ENCODE results near the gene KIAA1614.
"Not testable (repeated sequence)": the region's sequence is repeated elsewhere in the genome, so short reads cannot be mapped to it uniquely, and the experiment has no call there.

Gene KIAA1614

DNA sequence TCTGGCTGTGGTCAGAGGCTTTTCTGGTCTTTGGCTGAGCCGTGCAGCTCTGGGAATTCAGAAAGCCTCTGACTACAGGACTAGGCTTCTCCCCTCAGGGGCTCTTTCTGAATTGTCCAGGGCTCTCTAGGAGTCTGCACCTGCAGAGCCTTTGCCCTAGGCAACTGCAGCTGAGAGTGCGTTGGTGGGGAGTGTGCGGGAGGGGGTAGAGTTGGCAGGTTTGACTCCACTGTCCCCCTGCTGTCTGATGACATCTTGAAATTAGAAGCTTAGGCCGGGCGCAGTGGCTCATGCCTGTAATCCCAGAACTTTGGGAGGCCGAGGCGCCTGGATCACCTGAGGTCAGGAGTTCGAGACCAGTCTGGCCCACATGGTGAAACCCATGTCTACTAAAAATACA is 32.9 kb downstream of the KIAA1614 start:
- no peak for DNase-seq (ENCODE audit: low read depth)

DNA sequence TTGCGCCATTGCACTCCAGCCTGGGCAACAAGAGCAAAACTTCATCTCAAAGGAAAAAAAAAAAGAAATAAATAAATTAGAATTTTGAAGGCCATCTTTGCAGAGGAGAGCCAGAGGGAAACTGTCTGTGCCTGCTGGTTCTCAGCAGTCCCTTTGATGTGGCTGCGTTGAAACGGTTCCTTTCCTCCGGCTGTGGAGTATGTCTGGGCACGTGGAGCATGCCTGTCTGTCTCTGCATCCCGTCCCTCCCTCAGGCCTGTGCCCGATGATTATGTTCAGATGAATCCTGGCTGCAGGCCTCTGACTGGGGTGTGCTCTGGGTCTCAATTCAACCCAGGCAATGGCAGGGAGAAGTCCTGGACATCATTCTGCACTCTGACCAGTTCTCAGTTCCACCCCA is 33.4 kb downstream of the KIAA1614 start:
- DNase-seq (ENCODE audit: low read depth) = no peak

DNA sequence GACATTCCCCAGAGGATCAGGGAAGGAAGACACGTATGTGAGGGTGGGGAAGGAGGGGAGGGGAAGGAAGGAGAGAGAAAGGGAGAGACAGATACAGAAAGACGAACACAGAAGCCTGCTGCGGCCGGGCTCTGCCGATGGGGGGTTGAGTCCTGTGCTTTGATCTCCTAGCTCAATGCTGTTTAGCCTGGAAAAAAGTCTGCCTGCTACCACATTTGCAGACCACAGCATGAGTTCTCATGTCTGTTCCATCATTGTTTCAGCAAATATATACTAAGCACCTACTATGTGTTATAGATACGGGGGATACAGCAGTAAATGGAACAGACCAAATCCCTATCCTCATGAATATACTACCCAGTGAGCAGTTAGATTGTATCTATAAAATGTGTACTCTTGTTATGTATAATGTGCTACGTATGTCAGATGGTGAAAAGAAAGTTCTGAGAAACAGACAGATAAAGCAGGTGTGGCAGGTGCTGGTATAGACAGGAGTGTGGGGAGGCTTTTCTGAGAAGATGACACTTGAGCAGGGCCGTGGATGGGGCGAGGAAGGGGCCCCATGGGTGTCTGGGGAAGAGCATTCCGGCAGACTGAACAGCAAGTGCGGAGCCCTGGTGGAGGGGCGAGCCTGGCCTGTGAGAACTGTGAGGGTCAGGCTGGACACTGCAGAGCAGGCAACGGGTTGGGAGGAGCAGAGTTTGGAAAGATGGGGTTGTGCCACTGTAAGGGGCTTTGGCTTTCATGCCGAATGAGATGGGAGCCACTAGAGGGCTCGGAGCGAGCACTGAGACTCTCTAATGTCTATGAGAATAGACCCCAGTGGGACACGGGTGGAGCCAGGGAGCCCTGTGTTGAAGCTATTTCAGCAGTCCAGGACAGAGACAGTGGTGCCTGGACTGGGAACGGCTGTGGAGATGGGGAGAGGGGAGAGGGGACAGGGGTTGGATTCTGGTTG is 34.1 kb downstream of the KIAA1614 start:
- DNase-seq (ENCODE audit: low read depth) = no peak

DNA sequence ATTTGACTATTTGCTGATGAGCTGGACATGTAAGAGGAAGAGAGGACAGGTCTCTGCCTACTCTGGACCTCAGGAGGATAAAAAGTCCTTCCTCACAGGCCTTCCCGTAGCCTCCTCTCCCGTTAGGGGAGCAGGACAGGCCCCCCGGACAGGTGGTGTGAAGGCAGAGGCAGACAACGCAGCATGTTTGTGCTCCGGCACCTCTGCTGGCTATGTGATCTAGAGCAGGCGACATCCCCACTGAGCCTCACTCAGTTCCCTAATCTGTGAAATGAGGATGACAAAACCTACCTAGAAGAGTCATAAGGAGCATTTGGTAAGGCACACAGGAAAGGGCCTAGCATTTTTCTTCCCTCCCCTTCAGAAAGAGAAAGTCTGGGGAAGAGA is 34.8 kb downstream of the KIAA1614 start:
- no peak for DNase-seq (ENCODE audit: low read depth)

DNA sequence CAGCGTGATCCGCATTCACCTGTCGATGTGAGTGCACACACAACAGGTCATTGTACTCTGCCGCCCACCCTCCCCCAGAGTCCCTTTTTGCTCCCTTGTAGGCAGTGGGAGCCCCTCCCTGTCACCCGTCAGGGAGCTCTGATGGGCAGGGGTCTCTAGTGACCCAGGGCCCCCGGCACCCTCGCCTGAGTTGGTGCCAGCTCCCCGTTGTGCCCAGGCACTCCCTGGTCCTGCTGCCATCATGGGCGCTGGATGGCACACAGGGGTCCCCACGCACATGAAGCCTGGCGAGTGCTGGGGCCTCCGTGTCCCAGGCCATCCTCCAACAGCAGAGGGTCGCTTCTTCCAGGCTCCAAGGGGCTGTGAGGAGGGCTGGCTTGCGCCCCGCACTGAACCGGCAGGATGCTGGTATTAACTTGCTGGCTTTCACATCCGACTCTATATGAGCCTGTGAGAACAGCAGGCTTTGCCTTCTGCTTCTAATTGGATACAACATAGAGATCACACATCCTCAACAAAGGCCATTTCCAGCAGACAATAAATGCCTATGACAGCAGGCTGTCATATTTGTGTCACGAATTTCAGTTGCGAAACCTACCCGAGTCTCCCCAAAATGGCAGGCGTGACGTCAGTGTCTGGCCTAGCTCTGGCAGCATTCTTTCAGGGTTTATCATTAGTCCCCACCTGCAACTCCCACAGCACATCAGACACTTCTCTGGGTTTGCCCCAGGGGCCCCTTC is 35.4 kb downstream of the KIAA1614 start:
- no peak for DNase-seq (ENCODE audit: low read depth)

DNA sequence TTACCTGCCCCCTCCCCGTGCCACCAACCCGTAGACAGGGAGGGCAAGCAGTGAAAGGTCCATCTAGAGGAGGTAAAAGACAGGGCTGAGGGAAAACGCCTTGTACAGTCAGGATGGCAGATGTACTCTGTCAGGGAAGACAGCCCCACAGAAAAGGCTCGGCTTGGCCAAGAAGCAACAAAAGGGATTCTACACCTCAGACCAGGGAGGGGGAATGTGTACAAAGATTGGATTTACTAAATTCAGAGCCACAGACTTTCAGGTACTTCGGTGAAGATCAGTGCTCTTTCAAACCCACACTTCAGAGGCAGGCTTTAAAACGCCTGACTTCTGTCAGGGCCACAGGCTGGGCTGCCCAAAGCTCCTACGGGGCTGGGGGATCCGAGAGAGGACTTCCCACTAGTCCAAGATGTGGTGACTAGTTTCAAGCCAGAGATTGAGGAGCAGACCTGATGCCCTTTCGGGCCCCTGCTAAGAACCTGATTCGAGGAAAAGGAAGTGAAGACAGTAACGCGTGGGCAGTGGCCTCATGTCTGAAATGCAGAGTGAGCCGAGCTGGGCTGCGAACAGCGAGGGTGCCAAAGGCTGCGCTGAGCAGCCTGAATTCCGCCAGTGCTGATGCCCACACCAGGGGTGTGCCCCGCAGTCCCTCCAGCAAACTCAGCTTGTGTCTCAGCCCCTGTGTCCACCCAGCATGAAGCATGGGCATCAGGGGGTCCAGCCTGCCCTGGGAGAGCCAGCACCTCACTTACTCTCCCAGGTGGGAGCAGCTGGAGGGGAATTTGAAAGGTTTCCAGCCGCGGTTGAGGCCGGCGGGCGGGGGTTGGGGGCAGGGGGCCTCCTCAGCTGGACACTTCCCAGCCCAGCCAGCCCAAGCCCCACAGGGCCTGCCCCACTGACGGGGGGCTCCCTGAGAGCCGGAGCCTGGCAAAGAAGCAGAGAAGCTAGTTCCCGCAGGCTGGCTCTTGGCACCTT is 36.2 kb downstream of the KIAA1614 start:
- DNase-seq (ENCODE audit: low read depth) = no peak

- DNase-seq (ENCODE audit: low read depth) = no peak
Observed at GRCh38 chr1:180949616-180950000, 36.9 kb downstream of the KIAA1614 start.

- DNase-seq (ENCODE audit: low read depth) = no peak
Observed at GRCh38 chr1:180950321-180950720, 37.6 kb downstream of the KIAA1614 start.

GRCh38 chr1:180951186-180951745 is 38.6 kb downstream of the KIAA1614 start:
- DNase-seq (ENCODE audit: low read depth) = no peak

GRCh38 chr1:180951836-180952656 is 39.3 kb downstream of the KIAA1614 start:
- DNase-seq (ENCODE audit: low read depth) = no peak

GRCh38 chr1:180952657-180953013 is 39.9 kb downstream of the KIAA1614 start:
- no peak for DNase-seq (ENCODE audit: low read depth)

DNA sequence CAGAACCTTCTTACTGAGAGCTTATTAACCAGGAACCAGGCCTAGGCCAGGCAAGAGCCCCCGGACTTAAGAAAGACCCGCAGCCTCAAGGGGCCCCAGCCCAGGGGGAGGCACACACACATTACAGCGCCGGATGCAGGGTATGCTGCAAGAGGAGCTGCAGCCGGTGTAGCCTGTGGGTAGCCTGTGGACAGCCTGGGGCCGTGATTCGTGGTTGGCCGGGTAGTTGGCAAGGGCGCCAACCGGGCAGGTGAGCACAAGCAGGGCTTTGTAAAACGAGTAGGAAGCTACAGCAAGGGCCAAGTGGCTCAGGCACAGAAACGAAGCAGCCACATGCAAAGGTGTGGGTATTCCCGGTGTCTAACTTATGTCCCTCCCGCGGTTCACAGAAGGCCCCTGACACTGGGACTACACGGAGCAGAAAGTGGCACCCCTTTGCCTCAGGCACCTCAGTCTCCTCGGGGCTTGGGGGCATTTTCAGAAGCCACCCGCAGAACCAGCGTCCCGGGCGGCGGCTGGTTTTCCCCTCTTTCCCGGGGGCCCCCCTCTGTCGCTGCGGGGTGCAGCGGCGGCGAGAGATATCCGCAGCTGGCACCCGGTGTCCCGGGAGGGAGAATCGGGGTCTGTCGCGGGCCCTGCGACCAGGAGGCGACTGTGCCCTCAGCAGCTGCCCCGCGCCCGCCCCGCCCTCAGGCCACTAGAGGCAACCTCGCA is 40.8 kb downstream of the KIAA1614 start:
- no peak for DNase-seq (ENCODE audit: low read depth)

- DNase-seq (ENCODE audit: low read depth) = no peak
Observed at GRCh38 chr1:180954005-180954800, 41.5 kb downstream of the KIAA1614 start.

DNA sequence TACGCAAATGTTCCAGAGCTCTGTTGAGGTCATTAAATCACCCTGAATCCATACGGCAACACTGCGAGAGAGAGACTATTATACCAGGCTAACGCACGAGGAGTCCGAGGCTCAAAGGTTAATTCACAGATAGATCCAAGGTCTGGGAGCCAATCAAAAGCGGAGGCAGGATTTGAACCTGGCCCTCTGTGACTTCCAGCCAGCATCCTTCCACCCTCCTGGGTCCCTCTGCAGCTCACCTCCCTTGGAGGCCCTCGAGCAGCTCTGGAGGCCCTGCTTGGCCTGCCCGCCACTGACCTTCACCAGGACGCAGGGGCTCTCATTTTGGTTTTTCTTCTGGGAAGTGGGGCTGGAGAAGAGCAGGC is 42.1 kb downstream of the KIAA1614 start:
- DNase-seq (ENCODE audit: low read depth) = no peak

GRCh38 chr1:180956028-180956640 is 43.4 kb downstream of the KIAA1614 start:
- DNase-seq (ENCODE audit: low read depth) = no peak

DNA sequence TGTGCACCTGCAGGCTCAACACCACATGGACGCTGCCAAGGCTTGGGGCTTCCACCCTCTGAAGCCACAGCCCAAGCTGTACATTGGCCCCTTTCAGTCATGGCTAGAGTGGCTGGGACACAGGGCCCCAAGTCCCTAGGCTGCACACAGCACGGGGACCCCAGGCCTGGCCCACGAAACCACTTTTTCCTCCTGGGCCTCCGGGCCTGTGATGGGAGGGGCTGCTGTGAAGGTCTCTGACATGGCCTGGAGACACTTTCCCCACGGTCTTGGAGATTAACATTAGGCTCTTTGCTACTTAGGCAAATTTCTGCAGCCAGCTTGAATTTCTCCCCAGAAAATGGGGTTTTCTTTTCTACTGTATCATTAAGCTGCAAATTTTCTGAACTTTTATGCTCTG is 46.9 kb downstream of the KIAA1614 start:
- DNase-seq (ENCODE audit: low read depth) = not testable (repeated sequence)

GRCh38 chr1:180961622-180962021 is 48.9 kb downstream of the KIAA1614 start:
- no peak for DNase-seq (ENCODE audit: low read depth)

GRCh38 chr1:180962178-180962577 is 49.5 kb downstream of the KIAA1614 start:
- no peak for DNase-seq (ENCODE audit: low read depth)

DNA sequence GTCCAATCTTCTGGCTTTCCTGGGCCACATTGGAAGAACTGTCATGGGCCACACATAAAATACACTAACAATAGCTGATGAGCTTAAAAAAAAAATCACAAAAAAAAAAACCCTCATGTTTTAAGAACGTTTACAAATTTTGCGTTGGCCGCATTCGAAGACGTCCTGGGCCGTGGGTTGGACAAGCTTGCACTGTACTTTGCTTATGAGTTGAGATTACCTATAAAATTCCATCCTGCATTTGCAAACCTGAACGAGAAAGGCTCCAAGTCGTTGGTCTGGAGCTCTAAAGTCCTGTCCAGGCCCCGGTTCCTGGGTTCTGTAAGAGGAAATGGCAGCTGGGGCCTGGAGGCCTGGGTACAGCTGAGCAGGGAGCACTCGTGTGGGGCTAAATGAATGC is 51.4 kb downstream of the KIAA1614 start:
- no peak for DNase-seq (ENCODE audit: low read depth)

Measured in CMK (cell line).